ENCODE measurements around the gene RUFY1. TPM values are rescaled to one million over a fixed set of nuclear protein-coding genes. Genes with fewer than 3 reads are reported as not detected.

The RUFY1 gene
- total RNA-seq, 1 experiment from 2014 or later = 45.7 TPM

DNA sequence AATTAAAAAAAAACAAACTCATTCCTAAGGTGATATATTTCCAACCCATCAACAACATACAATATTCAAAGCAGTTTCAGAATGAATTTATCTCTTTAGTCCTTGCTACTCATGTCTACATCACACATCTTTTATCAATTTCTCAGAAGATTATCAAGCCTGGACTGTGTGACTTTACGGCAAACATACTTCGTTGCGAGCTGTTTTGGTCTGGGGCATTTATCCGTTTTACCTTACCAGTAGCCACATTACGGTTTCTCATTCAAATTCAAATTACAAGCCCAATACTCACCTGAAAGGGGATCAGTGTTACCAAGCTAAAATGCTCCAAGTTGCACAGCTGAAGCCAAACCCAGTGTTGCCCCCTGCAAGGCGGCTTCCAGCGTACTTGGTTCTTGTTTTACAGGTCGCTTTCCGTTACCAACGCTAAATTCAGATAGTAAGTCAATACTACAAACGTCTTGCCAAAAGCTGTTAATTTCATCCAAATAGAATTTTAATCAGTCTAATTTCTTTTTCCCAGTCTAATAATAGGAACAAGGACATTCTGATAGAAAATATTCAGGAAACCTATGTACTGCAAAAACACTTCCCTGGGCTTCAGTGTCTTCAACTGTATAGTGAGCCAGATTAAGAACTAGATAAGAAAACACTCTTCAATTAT lies 71.3 kb downstream of the RUFY1 start:
- H3K9ac ChIP-seq (ENCODE audit: extremely low read depth, insufficient read length, low read length) = peak overlapping the region; percentile 70

More for the DNA sequence above, 71.3 kb downstream of the RUFY1 start:
- Histone ChIP-seq H3K56ac (ENCODE audit: insufficient read length, low read depth, low read length) (no peak overlapping the region), H3K23ac (ENCODE audit: insufficient read length, low read depth, low read length) (no peak overlapping the region), H2BK15ac (ENCODE audit: low read depth, low read length) (no peak overlapping the region), H2BK5ac (ENCODE audit: insufficient read length, low read length) (no peak overlapping the region), H3K27ac (ENCODE audit: insufficient read length, low read depth, low read length) (no peak overlapping the region), H4K91ac (ENCODE audit: insufficient read length, low read depth, low read length) (no peak overlapping the region), H3T11ph (ENCODE audit: low read length) (no peak overlapping the region), H4K20me1 (ENCODE audit: control insufficient read depth, insufficient read depth, insufficient read length) (no peaks in the 10 kb centered on the region), H2AK5ac (ENCODE audit: insufficient read length, low read length) (no peak overlapping the region), H3K79me1 (ENCODE audit: insufficient read depth, low read depth, low read length, poor library complexity, severe bottlenecking) (peaks cover 10% of the 10 kb centered on the region), H4K5ac (ENCODE audit: insufficient read length, low read depth, low read length) (no peak overlapping the region), H3K4me1 (ENCODE audit: insufficient read depth, low read length) (peaks cover 7% of the 10 kb centered on the region), H2AFZ (ENCODE audit: low read length) (no peak overlapping the region), H3K18ac (ENCODE audit: insufficient read length, low read depth, low read length) (no peak overlapping the region), H3K14ac (ENCODE audit: insufficient read depth, low read length) (no peak overlapping the region), H2BK20ac (ENCODE audit: low read depth, low read length, poor library complexity, severe bottlenecking) (no peak overlapping the region), H3K79me2 (ENCODE audit: insufficient read depth, low read length) (peaks cover 29% of the 10 kb centered on the region), H3K27me3 (ENCODE audit: insufficient read depth, low read length) (no peaks in the 10 kb centered on the region), H3K4ac (ENCODE audit: low read depth, low read length) (no peak overlapping the region), H2BK12ac (ENCODE audit: insufficient read length, low read depth, low read length) (no peak overlapping the region), H2BK120ac (ENCODE audit: low read depth, low read length, poor library complexity, severe bottlenecking) (no peak overlapping the region), H3K23me2 (ENCODE audit: insufficient read length, low read depth, low read length, poor library complexity, severe bottlenecking) (peaks cover 9% of the 10 kb centered on the region), H3K9me3 (ENCODE audit: control insufficient read depth, low read depth, low read length) (no peaks in the 10 kb centered on the region), H3K4me2 (ENCODE audit: insufficient read depth, insufficient read length, low read length) (peak overlapping the region; percentile 91), H4K8ac (replicated peaks; ENCODE audit: insufficient read length, low read depth, low read length) (no peak overlapping the region)
- peaks cover 47 to 53% of the 10 kb centered on the region in 2 experiments for H3K4me1 Mint-ChIP-seq
- peak overlapping the region; percentile 93 to 98 for H3K4me3 Mint-ChIP-seq
- H3K27me3 Mint-ChIP-seq (ENCODE audit: low read depth) = peaks cover 3% of the 10 kb centered on the region; the same call in 1 of the 2 replicates
- no CpG with 5 or more reads among the region's 11 CpGs for WGBS (ENCODE audit: extremely low coverage, insufficient read length, low lambda C conversion rate)
- peaks cover 2 to 3% of the 10 kb centered on the region in 2 experiments; a peak in 3 of 5 replicates for H3K9me3 Mint-ChIP-seq
- TF ChIP-seq, protein P1, sequence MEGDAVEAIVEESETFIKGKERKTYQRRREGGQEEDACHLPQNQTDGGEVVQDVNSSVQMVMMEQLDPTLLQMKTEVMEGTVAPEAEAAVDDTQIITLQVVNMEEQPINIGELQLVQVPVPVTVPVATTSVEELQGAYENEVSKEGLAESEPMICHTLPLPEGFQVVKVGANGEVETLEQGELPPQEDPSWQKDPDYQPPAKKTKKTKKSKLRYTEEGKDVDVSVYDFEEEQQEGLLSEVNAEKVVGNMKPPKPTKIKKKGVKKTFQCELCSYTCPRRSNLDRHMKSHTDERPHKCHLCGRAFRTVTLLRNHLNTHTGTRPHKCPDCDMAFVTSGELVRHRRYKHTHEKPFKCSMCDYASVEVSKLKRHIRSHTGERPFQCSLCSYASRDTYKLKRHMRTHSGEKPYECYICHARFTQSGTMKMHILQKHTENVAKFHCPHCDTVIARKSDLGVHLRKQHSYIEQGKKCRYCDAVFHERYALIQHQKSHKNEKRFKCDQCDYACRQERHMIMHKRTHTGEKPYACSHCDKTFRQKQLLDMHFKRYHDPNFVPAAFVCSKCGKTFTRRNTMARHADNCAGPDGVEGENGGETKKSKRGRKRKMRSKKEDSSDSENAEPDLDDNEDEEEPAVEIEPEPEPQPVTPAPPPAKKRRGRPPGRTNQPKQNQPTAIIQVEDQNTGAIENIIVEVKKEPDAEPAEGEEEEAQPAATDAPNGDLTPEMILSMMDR (conservative IDR thresholded peaks at IDR 0.05) = no peak
- H3K36me3 Mint-ChIP-seq (ENCODE audit: insufficient read depth in 1 of 3, low read depth in 3 of 3) = peaks cover 55 to 67% (median 66%) of the 10 kb centered on the region in 3 experiments
- DNase-seq = no peak
- H3K27ac Mint-ChIP-seq = peak overlapping the region; percentile 54 to 93 (median 92); a peak in 5 of 7 replicates

All from H9 (cell line).